HEK293 (cell line): ENCODE measurements around the gene TOMT.
A peak's percentile ranks its signal among the peaks of the same experiment; 100 is the strongest.

Source experiments
- CTCF ChIA-PET: fragments of 350-600 bp; formaldehyde crosslinking; extraction: SDS; loops from one replicate; lab custom pipeline; 2021; ENCODE audit warnings: antibody characterized with exemption; lab: Yijun Ruan, JAX
- POLR2A ChIA-PET: fragments of 300-600 bp; formaldehyde crosslinking; extraction: SDS; loops from one replicate; lab custom pipeline; 2020; ENCODE audit warnings: antibody characterized with exemption, inconsistent platforms; lab: Yijun Ruan, JAX
- H3K27ac ChIP-seq: fragments of 200-500 bp; sonication (Bioruptor generic); 2 replicates; pipeline ENCODE4 v1.5.1; 2014; ENCODE audit warnings: low read depth, low read length, control low read depth, inconsistent platforms; ENCODE audit errors: extremely low read depth
- H3K36me3 ChIP-seq, 2 experiments: fragments of 200-500 bp in 1 of 2; sonication (Bioruptor generic) in 1 of 2; 1 replicate in 1 of 2; 2 replicates in 1 of 2; pipeline ENCODE4 v1.5.1; 2014 to 2017; ENCODE audit warnings: inconsistent platforms in 2 of 2, low read length in 2 of 2; ENCODE audit not compliant: control insufficient read depth in 2 of 2, insufficient read depth in 1 of 2
- H3K4me1 ChIP-seq: fragments of 200-500 bp; sonication (Bioruptor generic); 2 replicates; pipeline ENCODE4 v1.5.1; 2014; ENCODE audit warnings: mild to moderate bottlenecking, low read length, inconsistent platforms; ENCODE audit not compliant: control insufficient read depth, insufficient read depth
- H3K4me3 ChIP-seq: 2 replicates; pipeline ENCODE4 v1.5.1; 2011; ENCODE audit warnings: low read depth, mild to moderate bottlenecking, control low read depth, low read length, moderate library complexity
- H3K9me3 ChIP-seq: fragments of 200-500 bp; sonication (Bioruptor generic); 2 replicates; pipeline ENCODE4 v1.5.1; 2014; ENCODE audit warnings: low read depth, low read length, inconsistent platforms; ENCODE audit not compliant: control insufficient read depth, insufficient read depth
- GLIS2 ChIP-seq: fragments of 450-650 bp; formaldehyde crosslinking; IDR thresholded peaks from 2 replicates; pipeline ENCODE4 v1.5.1; 2016; ENCODE audit warnings: missing biosample characterization, missing genetic modification characterization
- KLF7 ChIP-seq: fragments of 450-650 bp; formaldehyde crosslinking; IDR thresholded peaks from 2 replicates; pipeline ENCODE4 v1.5.1; 2016; ENCODE audit warnings: missing biosample characterization, missing genetic modification characterization, borderline replicate concordance
- MYNN ChIP-seq: fragments of 450-650 bp; formaldehyde crosslinking; IDR thresholded peaks from 2 replicates; pipeline ENCODE4 v1.5.1; 2016; ENCODE audit warnings: missing biosample characterization, missing genetic modification characterization, borderline replicate concordance
- ZBTB17 ChIP-seq: fragments of 450-650 bp; formaldehyde crosslinking; IDR thresholded peaks from 2 replicates; pipeline ENCODE4 v1.5.1; 2016; ENCODE audit warnings: missing biosample characterization, missing genetic modification characterization
- ZBTB49 ChIP-seq: fragments of 450-650 bp; formaldehyde crosslinking; IDR thresholded peaks from 2 replicates; pipeline ENCODE4 v1.5.1; 2016; ENCODE audit warnings: missing biosample characterization, missing genetic modification characterization, low read depth
- ZBTB8A ChIP-seq: fragments of 450-650 bp; formaldehyde crosslinking; IDR thresholded peaks from 2 replicates; pipeline ENCODE4 v1.5.1; 2016; ENCODE audit warnings: missing biosample characterization, missing genetic modification characterization
- ZFP69B ChIP-seq: fragments of 450-650 bp; formaldehyde crosslinking; IDR thresholded peaks from 2 replicates; pipeline ENCODE4 v1.5.1; 2016; ENCODE audit warnings: missing biosample characterization, missing genetic modification characterization
- ZNF174 ChIP-seq: fragments of 450-650 bp; formaldehyde crosslinking; IDR thresholded peaks from 2 replicates; pipeline ENCODE4 v1.5.0; 2017; ENCODE audit warnings: missing biosample characterization, mild to moderate bottlenecking, missing genetic modification characterization
- ZNF2 ChIP-seq: fragments of 450-650 bp; formaldehyde crosslinking; IDR thresholded peaks from 2 replicates; pipeline ENCODE4 v1.5.1; 2016; ENCODE audit warnings: missing biosample characterization, missing genetic modification characterization
- ZNF354C ChIP-seq: fragments of 450-650 bp; formaldehyde crosslinking; IDR thresholded peaks from 2 replicates; pipeline ENCODE4 v1.5.1; 2016; ENCODE audit warnings: missing biosample characterization, missing genetic modification characterization, low read depth, borderline replicate concordance
- ZNF416 ChIP-seq: fragments of 450-650 bp; formaldehyde crosslinking; IDR thresholded peaks from 2 replicates; pipeline ENCODE4 v1.5.1; 2016; ENCODE audit warnings: missing biosample characterization, missing genetic modification characterization
- ZNF544 ChIP-seq: fragments of 450-650 bp; formaldehyde crosslinking; IDR thresholded peaks from 2 replicates; pipeline ENCODE4 v1.5.0; 2017; ENCODE audit warnings: missing biosample characterization, missing genetic modification characterization
- ZNF561 ChIP-seq: fragments of 450-650 bp; IDR thresholded peaks from 2 replicates; pipeline ENCODE4 v1.5.1; 2018; ENCODE audit warnings: missing biosample characterization, missing genetic modification characterization, borderline replicate concordance
- ZNF626 ChIP-seq: fragments of 450-650 bp; sonication (Bioruptor Pico); formaldehyde crosslinking; IDR thresholded peaks from 2 replicates; pipeline ENCODE4 v1.5.1; 2018; ENCODE audit warnings: missing biosample characterization, missing genetic modification characterization, inconsistent platforms
- ZNF76 ChIP-seq: fragments of 450-650 bp; formaldehyde crosslinking; IDR thresholded peaks from 2 replicates; pipeline ENCODE4; 2016; ENCODE audit warnings: low read depth, missing biosample characterization, missing genetic modification characterization, borderline replicate concordance
- ZNF785 ChIP-seq: fragments of 450-650 bp; formaldehyde crosslinking; IDR thresholded peaks from 2 replicates; pipeline ENCODE4 v1.5.1; 2016; ENCODE audit warnings: missing biosample characterization, missing genetic modification characterization
- ZNF791 ChIP-seq: fragments of 450-650 bp; formaldehyde crosslinking; IDR thresholded peaks from 2 replicates; pipeline ENCODE4 v1.5.1; 2016; ENCODE audit warnings: missing biosample characterization, missing genetic modification characterization
- ZNF830 ChIP-seq: fragments of 450-650 bp; IDR thresholded peaks from 2 replicates; pipeline ENCODE4 v1.5.0; 2018; ENCODE audit warnings: missing biosample characterization, missing genetic modification characterization, low read depth, mild to moderate bottlenecking, moderate library complexity
- TF ChIP-seq, protein P1 (sequence below): fragments of 450-650 bp; formaldehyde crosslinking; IDR thresholded peaks from 2 replicates; pipeline ENCODE4 v1.5.1; 2016; ENCODE audit warnings: missing biosample characterization, missing genetic modification characterization
- TF ChIP-seq, protein P2 (sequence below): fragments of 450-650 bp; formaldehyde crosslinking; IDR thresholded peaks from 2 replicates; pipeline ENCODE4 v1.5.1; 2016; ENCODE audit warnings: missing biosample characterization, missing genetic modification characterization
- TF ChIP-seq, protein P3 (sequence below): fragments of 450-650 bp; formaldehyde crosslinking; conservative IDR thresholded peaks from 2 replicates; pipeline ENCODE4 v1.5.1; 2016; ENCODE audit warnings: low read depth, missing biosample characterization, missing genetic modification characterization
- TF ChIP-seq, protein P4 (sequence below): fragments of 450-650 bp; formaldehyde crosslinking; IDR thresholded peaks from 2 replicates; pipeline ENCODE4 v1.5.0; 2017; ENCODE audit warnings: missing biosample characterization, missing genetic modification characterization, borderline replicate concordance

TOMT gene

DNA sequence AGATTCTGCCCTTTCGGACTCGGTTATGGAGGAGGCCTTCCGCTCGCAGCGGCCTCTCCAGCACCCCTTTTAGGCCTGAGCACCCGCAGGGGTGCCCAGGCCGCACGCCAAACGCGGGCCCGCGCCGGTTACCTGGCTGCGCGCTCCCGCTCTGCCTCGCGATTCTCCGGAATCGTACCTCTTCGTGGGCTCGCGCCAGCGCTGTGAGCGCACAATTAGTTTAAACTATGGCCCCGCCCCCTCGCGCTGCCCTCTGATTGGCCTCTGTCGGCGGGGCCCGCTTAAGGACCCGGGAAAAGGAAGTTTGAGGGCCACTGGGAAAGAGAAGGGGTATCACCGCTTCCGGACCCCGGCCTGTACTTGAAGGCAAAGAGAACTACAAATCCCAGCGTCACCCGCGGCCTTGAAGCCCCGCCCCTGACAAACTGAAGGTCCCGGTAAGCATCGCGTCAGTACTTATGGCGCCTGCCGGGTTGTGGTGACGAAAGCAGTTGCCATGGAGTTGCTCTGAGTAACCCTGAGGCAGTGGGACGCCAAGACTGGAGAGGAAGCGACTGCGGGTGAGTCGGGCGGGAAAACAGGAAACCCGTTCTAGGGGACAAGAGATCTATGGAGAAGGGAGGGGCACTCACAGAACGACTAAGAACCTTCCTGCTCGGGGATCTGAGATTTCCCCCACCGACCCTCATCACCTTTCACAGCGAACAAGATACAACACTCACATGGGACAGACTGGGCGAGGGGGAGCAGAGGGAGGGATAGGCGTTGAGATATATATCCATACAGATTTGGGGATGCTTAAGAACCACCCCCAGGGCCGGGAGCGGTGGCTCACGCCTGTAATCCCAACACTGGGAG, 25.2 kb upstream of the TOMT start, which contains the start of the genes LRRC51 and NUMA1:
Gene LRRC51 (plus strand): TSS at position 525 of the 858 bp plus-strand sequence. CDS start 8,234 bp downstream, outside the sequence.
Gene NUMA1 (minus strand): TSS at position 217 of the 858 bp plus-strand sequence. CDS start 44,599 bp downstream, outside the sequence.
- POLR2A ChIA-PET: interaction anchor here (0.8 to 1.8 kb wide), 2 partner anchors 32 to 350 kb away, joined by 4 to 7 read pairs; partner anchors contain the start of gene ANAPC15
- Histone ChIP-seq H3K36me3 (peaks cover 0 to 8% of the 10 kb centered on the region in 2 experiments; a peak in 2 of 3 replicates), H3K9me3 (no peaks in the 10 kb centered on the region), H3K4me3 (peak within 1 kb of the TSS; percentile 77), H3K4me1 (no peaks in the 10 kb centered on the region), H3K27ac (peak within 1 kb of the TSS; percentile 57)
- CTCF ChIA-PET: interaction anchor here (0.6 to 2.3 kb wide), 3 partner anchors 10 to 374 kb away, joined by 3 to 17 read pairs (median 13); no protein-coding TSS in a partner anchor
- TF ChIP-seq ZNF830 (tag by site-specific recombination) (no peak), ZFP69B (tag by site-specific recombination) (peak; percentile 47; the same call in 1 of the 2 replicates), MYNN (tag by site-specific recombination) (peak; percentile 90), ZNF544 (tag by site-specific recombination) (no peak), GLIS2 (no peak; the same call in 1 of the 2 replicates), ZBTB49 (tag by site-specific recombination) (no peak), ZNF785 (tag by site-specific recombination) (no peak), ZNF416 (tag by site-specific recombination) (no peak), ZNF561 (peak; percentile 67; the same call in 1 of the 2 replicates), ZNF791 (no peak), ZNF76 (tag by site-specific recombination) (peak; percentile 94), ZNF626 (tag by site-specific recombination) (no peak), ZNF2 (0 out of 2 replicates have a peak, but pooled peaks have one; percentile 36), ZNF354C (tag by site-specific recombination) (no peak), KLF7 (no peak), ZNF174 (tag by site-specific recombination) (no peak), ZBTB8A (tag by site-specific recombination) (no peak), ZBTB17 (peak; percentile 93)
- TF ChIP-seq, protein P1, sequence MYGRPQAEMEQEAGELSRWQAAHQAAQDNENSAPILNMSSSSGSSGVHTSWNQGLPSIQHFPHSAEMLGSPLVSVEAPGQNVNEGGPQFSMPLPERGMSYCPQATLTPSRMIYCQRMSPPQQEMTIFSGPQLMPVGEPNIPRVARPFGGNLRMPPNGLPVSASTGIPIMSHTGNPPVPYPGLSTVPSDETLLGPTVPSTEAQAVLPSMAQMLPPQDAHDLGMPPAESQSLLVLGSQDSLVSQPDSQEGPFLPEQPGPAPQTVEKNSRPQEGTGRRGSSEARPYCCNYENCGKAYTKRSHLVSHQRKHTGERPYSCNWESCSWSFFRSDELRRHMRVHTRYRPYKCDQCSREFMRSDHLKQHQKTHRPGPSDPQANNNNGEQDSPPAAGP (tag by site-specific recombination): 0 out of 2 replicates have a peak, but pooled peaks have one; percentile 20
- TF ChIP-seq, protein P2, sequence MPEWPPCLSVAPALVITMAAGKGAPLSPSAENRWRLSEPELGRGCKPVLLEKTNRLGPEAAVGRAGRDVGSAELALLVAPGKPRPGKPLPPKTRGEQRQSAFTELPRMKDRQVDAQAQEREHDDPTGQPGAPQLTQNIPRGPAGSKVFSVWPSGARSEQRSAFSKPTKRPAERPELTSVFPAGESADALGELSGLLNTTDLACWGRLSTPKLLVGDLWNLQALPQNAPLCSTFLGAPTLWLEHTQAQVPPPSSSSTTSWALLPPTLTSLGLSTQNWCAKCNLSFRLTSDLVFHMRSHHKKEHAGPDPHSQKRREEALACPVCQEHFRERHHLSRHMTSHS (tag by site-specific recombination): no peak
- TF ChIP-seq, protein P3, sequence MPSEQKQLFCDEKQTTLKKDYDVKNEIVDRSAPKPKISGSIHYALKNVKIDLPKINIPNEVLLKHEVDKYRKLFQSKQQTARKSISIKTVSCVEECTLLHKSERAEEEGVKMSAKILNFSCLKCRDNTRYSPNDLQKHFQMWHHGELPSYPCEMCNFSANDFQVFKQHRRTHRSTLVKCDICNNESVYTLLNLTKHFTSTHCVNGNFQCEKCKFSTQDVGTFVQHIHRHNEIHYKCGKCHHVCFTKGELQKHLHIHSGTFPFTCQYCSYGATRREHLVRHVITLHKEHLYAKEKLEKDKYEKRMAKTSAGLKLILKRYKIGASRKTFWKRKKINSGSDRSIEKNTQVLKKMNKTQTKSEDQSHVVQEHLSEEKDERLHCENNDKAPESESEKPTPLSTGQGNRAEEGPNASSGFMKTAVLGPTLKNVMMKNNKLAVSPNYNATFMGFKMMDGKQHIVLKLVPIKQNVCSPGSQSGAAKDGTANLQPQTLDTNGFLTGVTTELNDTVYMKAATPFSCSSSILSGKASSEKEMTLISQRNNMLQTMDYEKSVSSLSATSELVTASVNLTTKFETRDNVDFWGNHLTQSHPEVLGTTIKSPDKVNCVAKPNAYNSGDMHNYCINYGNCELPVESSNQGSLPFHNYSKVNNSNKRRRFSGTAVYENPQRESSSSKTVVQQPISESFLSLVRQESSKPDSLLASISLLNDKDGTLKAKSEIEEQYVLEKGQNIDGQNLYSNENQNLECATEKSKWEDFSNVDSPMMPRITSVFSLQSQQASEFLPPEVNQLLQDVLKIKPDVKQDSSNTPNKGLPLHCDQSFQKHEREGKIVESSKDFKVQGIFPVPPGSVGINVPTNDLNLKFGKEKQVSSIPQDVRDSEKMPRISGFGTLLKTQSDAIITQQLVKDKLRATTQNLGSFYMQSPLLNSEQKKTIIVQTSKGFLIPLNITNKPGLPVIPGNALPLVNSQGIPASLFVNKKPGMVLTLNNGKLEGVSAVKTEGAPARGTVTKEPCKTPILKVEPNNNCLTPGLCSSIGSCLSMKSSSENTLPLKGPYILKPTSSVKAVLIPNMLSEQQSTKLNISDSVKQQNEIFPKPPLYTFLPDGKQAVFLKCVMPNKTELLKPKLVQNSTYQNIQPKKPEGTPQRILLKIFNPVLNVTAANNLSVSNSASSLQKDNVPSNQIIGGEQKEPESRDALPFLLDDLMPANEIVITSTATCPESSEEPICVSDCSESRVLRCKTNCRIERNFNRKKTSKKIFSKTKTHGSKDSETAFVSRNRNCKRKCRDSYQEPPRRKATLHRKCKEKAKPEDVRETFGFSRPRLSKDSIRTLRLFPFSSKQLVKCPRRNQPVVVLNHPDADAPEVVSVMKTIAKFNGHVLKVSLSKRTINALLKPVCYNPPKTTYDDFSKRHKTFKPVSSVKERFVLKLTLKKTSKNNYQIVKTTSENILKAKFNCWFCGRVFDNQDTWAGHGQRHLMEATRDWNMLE (tag by site-specific recombination): no peak; the same call in 1 of the 2 replicates
- TF ChIP-seq, protein P4, sequence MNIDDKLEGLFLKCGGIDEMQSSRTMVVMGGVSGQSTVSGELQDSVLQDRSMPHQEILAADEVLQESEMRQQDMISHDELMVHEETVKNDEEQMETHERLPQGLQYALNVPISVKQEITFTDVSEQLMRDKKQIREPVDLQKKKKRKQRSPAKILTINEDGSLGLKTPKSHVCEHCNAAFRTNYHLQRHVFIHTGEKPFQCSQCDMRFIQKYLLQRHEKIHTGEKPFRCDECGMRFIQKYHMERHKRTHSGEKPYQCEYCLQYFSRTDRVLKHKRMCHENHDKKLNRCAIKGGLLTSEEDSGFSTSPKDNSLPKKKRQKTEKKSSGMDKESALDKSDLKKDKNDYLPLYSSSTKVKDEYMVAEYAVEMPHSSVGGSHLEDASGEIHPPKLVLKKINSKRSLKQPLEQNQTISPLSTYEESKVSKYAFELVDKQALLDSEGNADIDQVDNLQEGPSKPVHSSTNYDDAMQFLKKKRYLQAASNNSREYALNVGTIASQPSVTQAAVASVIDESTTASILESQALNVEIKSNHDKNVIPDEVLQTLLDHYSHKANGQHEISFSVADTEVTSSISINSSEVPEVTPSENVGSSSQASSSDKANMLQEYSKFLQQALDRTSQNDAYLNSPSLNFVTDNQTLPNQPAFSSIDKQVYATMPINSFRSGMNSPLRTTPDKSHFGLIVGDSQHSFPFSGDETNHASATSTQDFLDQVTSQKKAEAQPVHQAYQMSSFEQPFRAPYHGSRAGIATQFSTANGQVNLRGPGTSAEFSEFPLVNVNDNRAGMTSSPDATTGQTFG: no peak
